ENCODE results near the gene APEX1.
"Not testable (repeated sequence)": the region's sequence is repeated elsewhere in the genome, so short reads cannot be mapped to it uniquely, and the experiment has no call there.

APEX1 gene

GRCh38 chr14:20435582-20436362, 19.3 kb upstream of the APEX1 start, which contains the start of gene KLHL33:
KLHL33 (minus strand) TSS chr14:20436166; CDS start chr14:20435811, 355 bp downstream.
- no peak for DNase-seq (ENCODE audit: low spot score)

GRCh38 chr14:20436363-20436755, 18.7 kb upstream of the APEX1 start:
- DNase-seq (ENCODE audit: low spot score), result no peak

GRCh38 chr14:20438664-20439063, 16.4 kb upstream of the APEX1 start:
- DNase-seq (ENCODE audit: low spot score), result no peak

DNA sequence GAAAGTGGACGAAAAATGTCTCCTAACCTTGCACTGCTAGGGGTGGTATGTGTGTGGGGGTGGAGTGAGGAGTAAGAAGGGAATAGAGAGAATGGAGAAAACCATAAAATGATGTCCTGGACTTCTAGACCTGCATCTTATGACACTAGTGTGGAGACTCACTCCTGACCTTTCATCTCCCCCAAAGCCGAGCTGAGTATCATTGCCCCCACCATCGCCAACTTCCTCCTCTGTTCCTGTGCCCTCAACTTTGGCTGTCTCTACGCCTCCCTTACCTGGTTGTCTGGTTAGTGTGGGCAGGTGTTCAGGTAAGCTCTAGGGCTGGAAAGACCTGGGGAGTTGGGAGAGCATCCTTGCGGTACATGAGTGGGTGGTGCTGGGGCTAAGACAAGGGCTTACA, 14.6 kb upstream of the APEX1 start:
- no peak for DNase-seq (ENCODE audit: low spot score)

DNA sequence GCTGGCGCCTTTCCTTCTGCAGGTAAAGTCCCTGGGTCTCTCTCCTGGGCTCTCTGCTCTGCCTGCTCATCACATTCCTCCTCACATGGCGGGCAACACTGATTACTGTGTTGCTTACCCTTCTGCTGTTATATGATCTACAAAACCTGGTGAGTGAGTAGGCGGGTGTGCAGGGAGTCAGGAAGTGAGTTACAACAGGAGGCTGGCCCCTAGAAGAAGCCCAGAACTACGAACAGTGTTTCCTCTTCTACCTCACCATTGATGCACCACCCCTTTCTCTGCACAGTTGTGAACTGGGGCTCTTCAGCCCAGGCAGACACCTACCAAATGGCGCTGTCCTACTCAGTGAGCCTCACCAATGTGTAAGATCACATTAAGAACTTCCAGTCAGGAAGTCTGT, 14.1 kb upstream of the APEX1 start:
- DNase-seq (ENCODE audit: low spot score), result no peak

DNA sequence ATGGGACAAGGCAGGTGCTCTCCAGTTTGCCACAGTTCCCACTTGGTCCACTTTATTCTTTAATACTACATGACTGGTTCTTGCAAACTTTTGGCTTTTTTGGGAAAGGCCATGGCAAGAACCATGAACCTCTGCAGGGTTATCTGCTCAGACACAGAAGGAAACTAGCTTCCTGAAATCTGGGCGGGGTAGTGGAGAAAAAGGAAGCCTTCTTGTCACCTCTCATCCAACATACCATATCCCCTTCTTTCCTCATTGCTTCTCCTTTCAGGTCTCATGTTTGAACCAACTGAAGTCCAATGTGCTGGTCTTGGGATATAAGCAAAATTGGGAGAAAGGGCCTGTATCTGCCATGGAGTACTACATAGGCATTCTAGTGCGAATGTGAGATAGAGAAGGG, 13.6 kb upstream of the APEX1 start:
- DNase-seq (ENCODE audit: low spot score), result no peak

DNA sequence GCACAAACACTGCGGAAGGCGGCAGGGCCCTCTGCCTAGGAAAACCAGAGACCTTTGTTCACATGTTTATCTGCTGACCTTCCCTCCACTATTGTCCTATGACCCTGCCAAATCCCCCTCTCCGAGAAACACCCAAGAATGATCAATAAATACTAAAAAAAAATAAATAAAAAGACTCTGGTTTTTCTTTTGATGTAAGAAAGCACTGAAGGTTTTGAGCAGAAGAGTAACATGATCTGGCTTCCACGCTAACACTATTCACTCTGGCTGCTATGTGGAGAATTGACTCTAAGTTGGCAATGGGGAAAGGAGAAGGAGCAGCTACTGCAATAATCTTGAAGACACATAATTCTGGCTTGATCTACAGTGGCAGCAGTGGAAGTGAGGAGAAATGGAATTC, 11.4 kb upstream of the APEX1 start:
- not testable (repeated sequence) for DNase-seq (ENCODE audit: low spot score)

GRCh38 chr14:20446889-20447288, 8.1 kb upstream of the APEX1 start:
- no peak for DNase-seq (ENCODE audit: low spot score)

DNA sequence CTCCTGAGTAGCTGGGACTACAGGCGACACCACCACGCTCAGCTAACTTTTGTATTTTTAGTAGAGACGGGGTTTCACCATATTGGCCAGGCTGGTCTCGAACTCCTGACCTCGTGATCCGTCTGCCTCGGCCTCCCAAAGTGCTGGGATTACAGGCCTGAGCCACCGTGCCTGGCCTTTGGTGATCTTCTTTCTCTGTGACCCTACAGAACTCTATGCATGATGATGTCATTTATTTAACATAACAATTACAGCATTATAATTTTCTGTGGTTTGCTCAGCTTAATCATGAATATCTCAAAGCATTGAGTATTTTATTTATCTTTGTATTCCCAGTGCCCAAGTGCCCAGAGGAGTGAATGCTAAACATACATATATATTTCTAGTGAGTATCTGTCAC, 2.2 kb upstream of the APEX1 start:
- not testable (repeated sequence) for DNase-seq (ENCODE audit: low spot score)

- DNase-seq (ENCODE audit: low spot score), result peak; percentile 71
Measured at GRCh38 chr14:20455355-20456300, 602 bp downstream of the APEX1 start.

- DNase-seq (ENCODE audit: low spot score), result no peak
Measured at GRCh38 chr14:20456971-20457370, 1.9 kb downstream of the APEX1 start.

DNA sequence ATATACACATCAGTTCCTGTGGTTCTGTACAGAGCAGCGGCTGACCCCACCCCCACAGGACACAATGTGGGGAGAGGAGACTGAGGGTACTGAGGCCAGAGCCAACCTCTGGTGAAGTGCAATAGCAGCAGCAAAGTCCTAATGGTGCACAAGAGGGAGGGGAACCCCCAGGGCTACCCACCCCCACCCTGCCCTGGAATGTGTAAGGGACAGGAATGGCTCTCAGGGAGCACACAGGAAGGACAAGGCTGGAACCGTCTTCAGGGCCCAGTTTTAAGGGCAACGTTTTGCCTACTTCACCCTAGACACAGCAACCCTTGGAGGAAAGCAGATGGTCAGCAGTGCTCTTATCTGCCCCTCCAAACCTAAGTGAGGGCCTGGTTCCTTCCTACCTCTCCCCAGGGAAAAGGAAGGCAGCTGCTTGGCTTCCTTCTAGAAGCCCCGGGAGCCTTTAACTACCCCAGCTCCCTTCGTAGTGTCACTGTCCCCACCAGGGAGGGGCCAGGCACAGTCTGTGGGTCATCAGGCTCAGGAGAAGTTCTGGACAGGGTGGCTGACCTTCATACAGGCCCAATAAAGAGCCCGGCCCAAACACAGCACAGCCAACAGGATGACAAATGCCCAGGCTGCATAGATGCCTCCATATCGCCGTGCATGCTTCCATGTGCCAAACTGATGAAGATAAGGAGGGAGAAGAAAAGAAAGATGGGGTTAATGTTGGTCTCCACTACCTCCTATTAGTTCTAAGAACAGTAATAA, 3.2 kb downstream of the APEX1 start:
- DNase-seq (ENCODE audit: low spot score), result no peak

DNA sequence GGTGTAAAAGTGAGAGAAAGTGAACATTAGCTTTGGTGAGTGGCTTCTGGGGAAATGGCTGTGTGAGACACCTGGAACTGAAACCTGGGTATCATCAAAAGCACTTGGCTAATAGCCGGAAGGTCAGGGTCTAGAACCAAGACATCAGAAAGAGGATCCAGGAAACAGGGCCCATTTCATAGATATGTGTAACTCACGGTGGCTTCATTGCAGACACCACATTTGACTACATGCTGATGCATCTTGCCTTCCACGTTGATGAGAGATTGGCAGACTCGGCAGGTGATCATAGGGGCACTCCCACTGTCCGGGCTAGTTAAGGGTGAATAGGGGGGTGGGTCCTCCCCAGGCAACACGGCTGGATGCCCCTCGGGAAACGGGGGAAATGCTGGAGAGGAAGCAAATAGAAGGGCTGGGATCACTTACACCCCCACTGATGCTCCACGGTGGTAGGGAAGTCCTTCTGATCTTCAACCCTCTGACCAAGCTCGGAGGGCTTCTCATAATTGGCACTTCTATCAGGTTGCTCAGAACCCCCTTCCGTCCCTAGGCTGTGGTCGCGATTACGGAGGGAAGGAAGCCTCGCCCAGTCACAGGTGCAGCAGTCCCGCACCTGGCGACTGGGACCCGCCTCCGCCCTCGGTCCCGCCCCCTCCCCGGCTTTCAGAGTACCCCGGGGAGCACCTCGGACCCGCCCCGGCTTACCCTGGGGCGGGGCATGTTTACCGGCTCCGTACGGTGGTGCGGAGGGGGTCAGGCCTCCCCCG, 5.6 kb downstream of the APEX1 start:
- no peak for DNase-seq (ENCODE audit: low spot score)

- peak; percentile 93 for DNase-seq (ENCODE audit: low spot score)
Measured at GRCh38 chr14:20461225-20462141, 6.5 kb downstream of the APEX1 start, which contains the start of gene PIP4P1. PIP4P1 (minus strand) TSS chr14:20461434; CDS start chr14:20461325, 109 bp downstream.

GRCh38 chr14:20468764-20469241, 13.8 kb downstream of the APEX1 start:
- peak; percentile 18 for DNase-seq (ENCODE audit: low spot score)

DNA sequence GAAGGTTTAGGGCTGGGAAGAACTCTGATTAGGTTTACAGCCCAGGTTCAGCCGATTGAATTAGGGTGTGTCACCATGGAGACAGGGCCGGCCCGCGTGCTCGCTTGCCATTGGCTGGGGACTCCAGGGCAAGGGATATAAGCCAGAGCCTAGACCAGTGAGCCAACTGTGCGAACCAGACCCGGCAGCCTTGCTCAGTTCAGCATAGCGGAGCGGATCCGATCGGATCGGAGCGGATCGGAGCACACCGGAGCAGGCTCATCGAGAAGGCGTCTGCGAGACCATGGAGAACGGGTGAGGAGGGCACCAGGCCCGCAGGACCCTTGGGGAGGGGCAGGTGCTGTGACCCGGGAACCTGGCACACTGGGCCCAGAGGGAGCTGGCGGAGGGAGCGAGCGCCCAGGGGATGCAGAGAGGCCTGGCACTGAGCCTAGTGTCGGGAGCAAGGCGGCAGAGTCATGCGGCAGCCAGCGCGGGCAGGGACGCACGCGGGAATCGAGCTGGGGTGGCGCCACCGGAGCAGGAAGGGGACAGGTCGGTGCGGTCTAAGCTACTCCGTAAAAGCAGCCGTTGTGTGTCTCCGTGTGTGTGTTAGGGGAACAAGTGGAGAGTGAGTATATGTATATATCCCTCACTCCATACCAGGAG, 14.3 kb downstream of the APEX1 start, which contains the start of gene PNP:
PNP (plus strand) TSS at position 165 of the 648 bp plus-strand sequence; CDS start at position 284, 119 bp downstream.
- peak; percentile 94 for DNase-seq (ENCODE audit: low spot score)

DNA sequence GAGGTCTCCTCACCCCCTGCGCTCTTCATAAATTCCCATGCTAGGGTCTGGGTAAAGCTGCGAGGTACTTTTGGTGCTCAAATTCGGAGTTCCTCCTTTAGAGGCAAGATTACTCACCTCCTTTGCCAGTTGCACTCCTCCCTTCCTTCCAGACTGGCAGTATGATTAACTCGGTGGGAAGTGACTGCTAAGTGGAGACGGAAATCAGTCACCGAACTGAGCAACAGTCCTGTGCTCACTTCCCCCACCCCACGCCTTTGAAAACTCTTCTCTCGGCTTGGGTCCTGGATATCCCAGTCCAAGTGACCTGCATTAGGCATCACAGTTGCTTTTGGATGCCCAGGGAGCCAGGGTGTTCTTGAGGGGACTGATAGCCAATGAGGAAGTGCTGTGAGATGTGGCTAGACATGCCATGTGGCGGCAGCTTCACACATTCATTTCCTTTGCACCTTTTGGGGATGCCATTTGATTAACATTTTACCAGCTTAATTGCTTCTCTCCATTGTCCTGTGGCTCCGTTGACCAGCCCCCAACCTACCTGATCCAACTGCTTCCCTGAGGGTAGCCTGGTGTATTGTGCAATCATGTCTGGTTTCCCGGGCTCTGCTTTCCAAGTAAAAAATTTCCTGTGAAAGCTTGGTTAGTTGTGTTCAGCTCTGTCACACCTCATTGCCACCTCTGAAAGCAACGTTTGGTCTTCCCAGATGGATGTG, 15.0 kb downstream of the APEX1 start:
- DNase-seq (ENCODE audit: low spot score), result peak; percentile 26

GRCh38 chr14:20470603-20470901, 15.5 kb downstream of the APEX1 start:
- no peak for DNase-seq (ENCODE audit: low spot score)
